Measurements from ENCODE around the gene FAM229A. TPM values are rescaled to one million over a fixed set of nuclear protein-coding genes. Genes with fewer than 3 reads are reported as not detected.
"Not testable (repeated sequence)": the region's sequence is repeated elsewhere in the genome, so short reads cannot be mapped to it uniquely, and the experiment has no call there.

FAM229A gene
- total RNA-seq, 1 experiment from 2014 or later, result 13.4 TPM

GRCh38 chr1:32356478-32356877 lies 5.8 kb downstream of the FAM229A start:
- intact Hi-C loops (cut with micrococcal nuclease), result no loop called here
- POLR2A ChIA-PET, result no interaction called here
- Mint-ChIP-seq H3K27ac (ENCODE audit: low read depth, unreplicated experiment) (no peak overlapping the region), H3K4me1 (ENCODE audit: insufficient read depth, unreplicated experiment) (peaks cover 11% of the 10 kb centered on the region), H3K9me3 (ENCODE audit: unreplicated experiment) (no peaks in the 10 kb centered on the region), H3K36me3 (ENCODE audit: insufficient read depth, unreplicated experiment) (peaks cover 26% of the 10 kb centered on the region), H3K4me3 (ENCODE audit: unreplicated experiment) (no peak overlapping the region), H3K27me3 (ENCODE audit: insufficient read depth, unreplicated experiment) (no peaks in the 10 kb centered on the region)
- DNase-seq (ENCODE audit: unreplicated experiment), result no peak
- TF ChIP-seq CTCF (IDR thresholded peaks at IDR 0.05; ENCODE audit: unreplicated experiment), result no peak
- BruUV-seq (replicated peaks), result no TSS peak
- CTCF ChIA-PET, result no interaction called here

GRCh38 chr1:32355778-32356177 lies 6.5 kb downstream of the FAM229A start:
- BruUV-seq (replicated peaks); H3K4me3 Mint-ChIP-seq (ENCODE audit: unreplicated experiment); CTCF ChIA-PET; H3K27me3 Mint-ChIP-seq (ENCODE audit: insufficient read depth, unreplicated experiment); DNase-seq (ENCODE audit: unreplicated experiment); H3K27ac Mint-ChIP-seq (ENCODE audit: low read depth, unreplicated experiment); H3K9me3 Mint-ChIP-seq (ENCODE audit: unreplicated experiment); intact Hi-C loops (cut with micrococcal nuclease): not testable (repeated sequence)
- H3K36me3 Mint-ChIP-seq (ENCODE audit: insufficient read depth, unreplicated experiment), result peaks cover 26% of the 10 kb centered on the region
- POLR2A ChIA-PET, result interaction anchor here (0.7 kb wide), 1 partner anchor 65 kb away, joined by 3 read pairs; no protein-coding TSS in a partner anchor
- H3K4me1 Mint-ChIP-seq (ENCODE audit: insufficient read depth, unreplicated experiment), result peaks cover 11% of the 10 kb centered on the region

GRCh38 chr1:32353886-32354570 lies 8.3 kb downstream of the FAM229A start:
- DNase-seq (ENCODE audit: unreplicated experiment), result no peak
- no peaks in the 10 kb centered on the region for H3K27me3 Mint-ChIP-seq (ENCODE audit: insufficient read depth, unreplicated experiment)
- no peak overlapping the region for H3K27ac Mint-ChIP-seq (ENCODE audit: low read depth, unreplicated experiment)
- intact Hi-C loops (cut with micrococcal nuclease), result no loop called here
- no TSS peak for BruUV-seq (replicated peaks)
- ChIA-PET POLR2A (interaction anchor here (0.6 to 1.8 kb wide), 2 partner anchors 10 to 709 kb away, joined by 3 to 6 read pairs; partner anchors contain the start of gene PEF1), CTCF (interaction anchor here (0.6 to 1.3 kb wide), 2 partner anchors 12 to 138 kb away, joined by 3 to 4 read pairs; no protein-coding TSS in a partner anchor)
- TF ChIP-seq CTCF (IDR thresholded peaks at IDR 0.05; ENCODE audit: unreplicated experiment), result no peak
- H3K36me3 Mint-ChIP-seq (ENCODE audit: insufficient read depth, unreplicated experiment), result peaks cover 20% of the 10 kb centered on the region
- H3K4me1 Mint-ChIP-seq (ENCODE audit: insufficient read depth, unreplicated experiment), result peaks cover 11% of the 10 kb centered on the region
- H3K4me3 Mint-ChIP-seq (ENCODE audit: unreplicated experiment), result peak overlapping the region; percentile 82
- H3K9me3 Mint-ChIP-seq (ENCODE audit: unreplicated experiment), result no peaks in the 10 kb centered on the region

- TF ChIP-seq CTCF (IDR thresholded peaks at IDR 0.05; ENCODE audit: unreplicated experiment), result no peak
- BruUV-seq (replicated peaks), result no TSS peak
- no peak for DNase-seq (ENCODE audit: unreplicated experiment)
- ChIA-PET CTCF (no interaction called here), POLR2A (interaction anchor here (1.2 to 1.8 kb wide), 2 partner anchors 11 to 174 kb away, joined by 3 to 6 read pairs; partner anchors contain the start of gene TXLNA)
- Mint-ChIP-seq H3K4me1 (ENCODE audit: insufficient read depth, unreplicated experiment) (peaks cover 11% of the 10 kb centered on the region), H3K27ac (ENCODE audit: low read depth, unreplicated experiment) (no peak overlapping the region), H3K9me3 (ENCODE audit: unreplicated experiment) (no peaks in the 10 kb centered on the region), H3K36me3 (ENCODE audit: insufficient read depth, unreplicated experiment) (peaks cover 20% of the 10 kb centered on the region), H3K4me3 (ENCODE audit: unreplicated experiment) (peak overlapping the region; percentile 82), H3K27me3 (ENCODE audit: insufficient read depth, unreplicated experiment) (no peaks in the 10 kb centered on the region)
- intact Hi-C loops (cut with micrococcal nuclease), result no loop called here
Measured at GRCh38 chr1:32353431-32353830, 8.9 kb downstream of the FAM229A start.

Data from MCF 10A (cell line).